Loucy (cell line): ENCODE results near the gene KREMEN1.

Experiments used
- H2AFZ ChIP-seq: fragments of 200-600 bp; sonication (generic); 2 replicates; pipeline ENCODE4 v1.6.0; 2016; ENCODE audit warnings: antibody characterized with exemption, mild to moderate bottlenecking, low read length, moderate library complexity
- H3F3A ChIP-seq: fragments of 200-600 bp; 2 replicates; pipeline ENCODE4 v1.6.0; 2016; ENCODE audit warnings: antibody characterized with exemption, low read depth, mild to moderate bottlenecking
- H3K27me3 ChIP-seq: fragments of 200-600 bp; sonication (generic); 2 replicates; pipeline ENCODE4 v1.6.1; 2014; ENCODE audit warnings: low read length, mild to moderate bottlenecking; ENCODE audit not compliant: insufficient read depth, poor library complexity, severe bottlenecking
- H3K36me3 ChIP-seq: fragments of 200-600 bp; sonication (generic); 2 replicates; pipeline ENCODE4 v1.6.1; 2016; ENCODE audit warnings: low read length; ENCODE audit not compliant: insufficient read depth
- H3K4me1 ChIP-seq: fragments of 200-600 bp; sonication (generic); 2 replicates; pipeline ENCODE4 v1.5.1; 2014; ENCODE audit warnings: low read length, mild to moderate bottlenecking; ENCODE audit not compliant: insufficient read depth, poor library complexity, severe bottlenecking
- H3K4me2 ChIP-seq: fragments of 200-600 bp; sonication (generic); 2 replicates; pipeline ENCODE4 v1.6.0; 2014; ENCODE audit warnings: antibody characterized with exemption, low read length, low read depth, mild to moderate bottlenecking; ENCODE audit not compliant: poor library complexity, severe bottlenecking
- H3K4me3 ChIP-seq: fragments of 200-600 bp; sonication (generic); 2 replicates; pipeline ENCODE4 v1.5.1; 2014; ENCODE audit warnings: low read length, mild to moderate bottlenecking, mixed read lengths; ENCODE audit not compliant: poor library complexity, severe bottlenecking
- H3K79me2 ChIP-seq: fragments of 200-600 bp; sonication (generic); 2 replicates; pipeline ENCODE4 v1.6.1; 2014; ENCODE audit warnings: low read length; ENCODE audit not compliant: insufficient read depth
- H3K9ac ChIP-seq: fragments of 200-600 bp; sonication (generic); 2 replicates; pipeline ENCODE4 v1.6.0; 2014; ENCODE audit warnings: mild to moderate bottlenecking, low read depth, low read length, moderate library complexity; ENCODE audit not compliant: poor library complexity, severe bottlenecking
- H3K9me2 ChIP-seq: fragments of 200-600 bp; sonication (generic); replicated peaks from 2 replicates; pipeline ENCODE4 v1.6.1; 2016; ENCODE audit warnings: low read depth, low read length, mixed read lengths
- H3K9me3 ChIP-seq: fragments of 200-600 bp; sonication (generic); 2 replicates; pipeline ENCODE4 v1.6.1; 2014; ENCODE audit warnings: mild to moderate bottlenecking, antibody characterized with exemption, low read length, low read depth; ENCODE audit not compliant: insufficient read depth
- H4K20me1 ChIP-seq: fragments of 200-600 bp; sonication (generic); 2 replicates; pipeline ENCODE4 v1.6.0; 2014; ENCODE audit warnings: antibody characterized with exemption, low read length, mild to moderate bottlenecking; ENCODE audit not compliant: insufficient read depth, poor library complexity, severe bottlenecking
- CTCF ChIP-seq: fragments of 200-600 bp; sonication (generic); conservative IDR thresholded peaks from 2 replicates; pipeline ENCODE4 v1.5.1; 2014; ENCODE audit warnings: mild to moderate bottlenecking, antibody characterized with exemption, low read length
- EZH2phosphoT487 ChIP-seq: fragments of 200-600 bp; IDR thresholded peaks from 2 replicates; pipeline ENCODE4 v1.6.1; 2018; ENCODE audit warnings: antibody characterized with exemption, mild to moderate bottlenecking, moderate library complexity, borderline replicate concordance

The KREMEN1 gene

GRCh38 chr22:29088809-29089208 is 16.0 kb downstream of the KREMEN1 start:
- TF ChIP-seq EZH2phosphoT487, result no peak
- TF ChIP-seq CTCF, result no peak
- H2AFZ ChIP-seq, result no peak overlapping the region
- peaks cover 5% of the 10 kb centered on the region for H3K4me1 ChIP-seq
- H3K4me3 ChIP-seq, result no peak overlapping the region
- no peaks in the 10 kb centered on the region for H3K9me3 ChIP-seq
- H3K27me3 ChIP-seq, result no peaks in the 10 kb centered on the region
- no peak overlapping the region for H3K4me2 ChIP-seq
- no peaks in the 10 kb centered on the region for H3F3A ChIP-seq
- no peaks in the 10 kb centered on the region for H3K79me2 ChIP-seq
- no peaks in the 10 kb centered on the region for H3K9me2 ChIP-seq
- H3K9ac ChIP-seq, result no peak overlapping the region
- no peaks in the 10 kb centered on the region for H4K20me1 ChIP-seq
- H3K36me3 ChIP-seq, result no peaks in the 10 kb centered on the region

- Histone ChIP-seq H3K4me1 (no peaks in the 10 kb centered on the region), H3K36me3 (no peaks in the 10 kb centered on the region), H3K4me2 (no peak overlapping the region), H3F3A (no peaks in the 10 kb centered on the region), H3K27me3 (no peaks in the 10 kb centered on the region), H4K20me1 (no peaks in the 10 kb centered on the region), H2AFZ (no peak overlapping the region), H3K9me2 (no peaks in the 10 kb centered on the region), H3K79me2 (no peaks in the 10 kb centered on the region), H3K9me3 (no peaks in the 10 kb centered on the region), H3K4me3 (no peak overlapping the region), H3K9ac (no peak overlapping the region)
- TF ChIP-seq EZH2phosphoT487 (no peak), CTCF (no peak)
These were observed 16.7 kb downstream of the KREMEN1 start for GRCh38 chr22:29089507-29089906.

GRCh38 chr22:29090039-29090438 is 17.2 kb downstream of the KREMEN1 start:
- Histone ChIP-seq H3K4me3 (no peak overlapping the region), H3K36me3 (no peaks in the 10 kb centered on the region), H3K9ac (no peak overlapping the region), H3K4me1 (no peaks in the 10 kb centered on the region), H2AFZ (no peak overlapping the region), H3K4me2 (no peak overlapping the region), H4K20me1 (no peaks in the 10 kb centered on the region), H3K79me2 (no peaks in the 10 kb centered on the region), H3K9me2 (no peaks in the 10 kb centered on the region), H3F3A (no peaks in the 10 kb centered on the region), H3K9me3 (no peaks in the 10 kb centered on the region), H3K27me3 (no peaks in the 10 kb centered on the region)
- TF ChIP-seq CTCF (no peak), EZH2phosphoT487 (no peak)
